SK-N-SH (cell line): ENCODE results near the gene PPP1R12C. TPM values are rescaled to one million over a fixed set of nuclear protein-coding genes. Genes with fewer than 3 reads are reported as not detected.

Experiments used
- CTCF ChIA-PET: fragments of 300-600, 350-600 bp; formaldehyde crosslinking; extraction: SDS; loops from one replicate; lab custom pipeline; 2021; lab: Yijun Ruan, JAX
- POLR2A ChIA-PET: fragments of 350-600 bp; sonication (Branson Sonifier 250); formaldehyde crosslinking; extraction: SDS; loops from one replicate; lab custom pipeline; 2020; ENCODE audit warnings: antibody characterized with exemption, inconsistent platforms; lab: Yijun Ruan, JAX
- DNase-seq: peaks from one replicate; pipeline ENCODE4 v3.0.0; 2012
- H2AFZ ChIP-seq: fragments of 200-600 bp; sonication (generic); 2 replicates; pipeline ENCODE4 v1.8.1; 2016; ENCODE audit warnings: antibody characterized with exemption, mild to moderate bottlenecking, low read depth
- H3F3A ChIP-seq: fragments of 200-600 bp; sonication (generic); replicated peaks from 2 replicates; pipeline ENCODE3; 2016; ENCODE audit warnings: antibody characterized with exemption, mild to moderate bottlenecking; ENCODE audit not compliant: insufficient read depth
- H3K27ac ChIP-seq, 2 experiments: fragments of 200-500 bp in 1 of 2; fragments of 200-600 bp in 1 of 2; sonication (Bioruptor generic) in 1 of 2; sonication (generic), shearing (Covaris generic) in 1 of 2; 2 replicates each; pipeline versions ENCODE4 v1.5.1 to v1.6.1; 2014 to 2016; ENCODE audit warnings: low read depth in 2 of 2, inconsistent platforms in 1 of 2, low read length in 1 of 2, mild to moderate bottlenecking in 1 of 2, mixed read lengths in 1 of 2
- H3K27me3 ChIP-seq: fragments of 200-600 bp; sonication (generic), shearing (Covaris generic); 2 replicates; pipeline ENCODE4 v1.6.1; 2016; ENCODE audit warnings: mixed run types; ENCODE audit not compliant: insufficient read depth
- H3K36me3 ChIP-seq, 2 experiments: fragments of 200-500 bp in 1 of 2; fragments of 200-600 bp in 1 of 2; sonication (Bioruptor generic) in 1 of 2; sonication (generic) in 1 of 2; replicated peaks in 1 of 2; 2 replicates each; pipeline versions ENCODE3 to v1.5.1; 2014 to 2016; ENCODE audit warnings: low read length in 1 of 2, mild to moderate bottlenecking in 1 of 2; ENCODE audit not compliant: insufficient read depth in 2 of 2, control insufficient read depth in 1 of 2
- H3K4me1 ChIP-seq, 2 experiments: fragments of 200-500 bp in 1 of 2; fragments of 200-600 bp in 1 of 2; sonication (Bioruptor generic) in 1 of 2; sonication (generic), shearing (Covaris generic) in 1 of 2; 2 replicates each; pipeline versions ENCODE4 v1.5.1 to v1.6.1; 2014 to 2016; ENCODE audit warnings: low read depth in 1 of 2, low read length in 1 of 2, mixed run types in 1 of 2; ENCODE audit not compliant: insufficient read depth in 2 of 2, control insufficient read depth in 1 of 2
- H3K4me2 ChIP-seq: fragments of 200-600 bp; sonication (generic), shearing (Covaris generic); 2 replicates; pipeline ENCODE4 v1.6.1; 2017; ENCODE audit warnings: mixed run types
- H3K4me3 ChIP-seq, 2 experiments: fragments of 200-500 bp in 1 of 2; fragments of 200-600 bp in 1 of 2; sonication (Bioruptor generic) in 1 of 2; sonication (generic), shearing (Covaris generic) in 1 of 2; 2 replicates each; pipeline versions ENCODE4 v1.5.1 to v1.8.1; 2014 to 2016; ENCODE audit warnings: low read depth in 2 of 2, inconsistent platforms in 1 of 2, low read length in 1 of 2, mild to moderate bottlenecking in 1 of 2, mixed read lengths in 1 of 2, moderate library complexity in 1 of 2
- H3K79me2 ChIP-seq: fragments of 200-600 bp; sonication (generic); 2 replicates; pipeline ENCODE4 v1.8.1; 2017; ENCODE audit warnings: mild to moderate bottlenecking; ENCODE audit not compliant: insufficient read depth
- H3K9ac ChIP-seq: fragments of 200-600 bp; sonication (generic); 2 replicates; pipeline ENCODE4 v1.6.1; 2017; ENCODE audit warnings: mixed run types
- H3K9me2 ChIP-seq: fragments of 200-600 bp; sonication (generic); 2 replicates; pipeline ENCODE4 v1.6.1; 2017; ENCODE audit warnings: mixed run types
- H3K9me3 ChIP-seq: fragments of 200-600 bp; sonication (generic); 2 replicates; pipeline ENCODE4 v1.6.1; 2017; ENCODE audit warnings: mixed run types, mild to moderate bottlenecking, moderate library complexity
- H4K20me1 ChIP-seq: fragments of 200-600 bp; sonication (generic); 2 replicates; pipeline ENCODE4 v1.6.1; 2017; ENCODE audit warnings: mild to moderate bottlenecking, mixed run types; ENCODE audit not compliant: insufficient read depth
- CHD2 ChIP-seq: fragments of 150-350 bp; IDR thresholded peaks from 2 replicates; pipeline ENCODE4 v1.6.1; 2018; ENCODE audit warnings: low read length; ENCODE audit not compliant: partially characterized antibody
- FOSL2 ChIP-seq: IDR thresholded peaks from 2 replicates; pipeline ENCODE4 v1.4.0; 2012; ENCODE audit warnings: low read depth, mild to moderate bottlenecking, moderate library complexity, borderline replicate concordance
- FOXM1 ChIP-seq: IDR thresholded peaks from 2 replicates; pipeline ENCODE4 v1.4.0; 2012; ENCODE audit warnings: low read depth, mild to moderate bottlenecking
- GABPA ChIP-seq: IDR thresholded peaks from 2 replicates; pipeline ENCODE4 v1.4.0; 2012; ENCODE audit warnings: low read depth, mild to moderate bottlenecking
- GATA2 ChIP-seq: sonication (generic); formaldehyde crosslinking; IDR thresholded peaks from 2 replicates; pipeline ENCODE4 v1.5.0; 2020; ENCODE audit warnings: mild to moderate bottlenecking, missing genetic modification reagents
- MAX ChIP-seq: IDR thresholded peaks from 2 replicates; pipeline ENCODE4 v1.4.0; 2012; ENCODE audit warnings: low read depth
- RAD21 ChIP-seq: IDR thresholded peaks from 2 replicates; pipeline ENCODE4 v1.6.1; 2012; ENCODE audit warnings: mild to moderate bottlenecking, low read length
- RXRA ChIP-seq: IDR thresholded peaks from 2 replicates; pipeline ENCODE4 v1.4.0; 2012; ENCODE audit warnings: low read depth, mild to moderate bottlenecking, borderline replicate concordance
- SMC3 ChIP-seq: IDR thresholded peaks from 2 replicates; pipeline ENCODE4 v1.6.1; 2012; ENCODE audit warnings: low read depth, low read length, improper control_type of control experiment
- TAF1 ChIP-seq: IDR thresholded peaks from 2 replicates; pipeline ENCODE4 v1.6.1; 2012; ENCODE audit warnings: low read depth, mild to moderate bottlenecking, low read length, moderate library complexity, borderline replicate concordance
- TCF12 ChIP-seq: IDR thresholded peaks from 2 replicates; pipeline ENCODE4 v1.4.0; 2012
- USF1 ChIP-seq: IDR thresholded peaks from 2 replicates; pipeline ENCODE4 v1.4.0; 2012; ENCODE audit warnings: low read depth, borderline replicate concordance
- YY1 ChIP-seq: IDR thresholded peaks from 2 replicates; pipeline ENCODE4 v1.4.0; 2012; ENCODE audit warnings: low read depth, mild to moderate bottlenecking
- WGBS: methylation state at CpG from one replicate; pipeline ENCODE4 v1.1.6; 2017; ENCODE audit warnings: low lambda C conversion rate; 5-methylcytosine and 5-hydroxymethylcytosine counted together
- polyA plus RNA-seq, 3 experiments: library from polyadenylated mRNA; depleted of rRNA; stranded (reverse); fragments of >200 nt; gene quantifications; 2 replicates each; pipeline ENCODE4 v1.2.3, GENCODE V29; 2012

Gene PPP1R12C
- polyA plus RNA-seq, 1 of the 3 experiments (the other 2 are of a cell fraction) = 83.9 TPM

- Histone ChIP-seq H3K79me2 (peaks cover 10% of the 10 kb centered on the region; the same call in 1 of the 2 replicates), H3K9me3 (no peaks in the 10 kb centered on the region), H3K27me3 (no peaks in the 10 kb centered on the region), H3K4me2 (no peak overlapping the region), H3K9ac (no peak overlapping the region), H3K9me2 (no peaks in the 10 kb centered on the region), H3K4me1 (no peaks in the 10 kb centered on the region; a peak in 1 of 4 replicates), H3K4me3 (no peak overlapping the region), H3K27ac (no peak overlapping the region), H2AFZ (no peak overlapping the region), H3K36me3 (peaks cover 12 to 30% of the 10 kb centered on the region in 2 experiments), H4K20me1 (no peaks in the 10 kb centered on the region), H3F3A (no peaks in the 10 kb centered on the region)
- no peak for DNase-seq
- ChIA-PET CTCF (no interaction called here), POLR2A (no interaction called here)
- 98% methylated on average over 9 of the region's 9 CpGs for WGBS
- TF ChIP-seq YY1 (no peak), FOSL2 (no peak), RXRA (no peak), TAF1 (no peak), CHD2 (no peak), GATA2 (CRISPR knock-in tag) (no peak), FOXM1 (no peak), SMC3 (no peak), MAX (no peak)
Measured at GRCh38 chr19:55056827-55057226, 60.6 kb downstream of the PPP1R12C start.

GRCh38 chr19:55053735-55054134 lies 63.7 kb downstream of the PPP1R12C start:
- no peaks in the 10 kb centered on the region for H3K4me1 ChIP-seq
- H3K36me3 ChIP-seq = peaks cover 20 to 30% of the 10 kb centered on the region in 2 experiments
- H3K79me2 ChIP-seq = no peaks in the 10 kb centered on the region
- H2AFZ ChIP-seq = no peak overlapping the region
- 95% methylated on average over 7 of the region's 7 CpGs for WGBS
- H3K4me2 ChIP-seq = no peak overlapping the region
- CTCF ChIA-PET = no interaction called here
- H3K9me3 ChIP-seq = no peaks in the 10 kb centered on the region
- H3K9me2 ChIP-seq = no peaks in the 10 kb centered on the region
- DNase-seq = no peak
- TF ChIP-seq TCF12 = no peak
- no peak for TF ChIP-seq RAD21
- no peak for TF ChIP-seq GABPA
- no peak for TF ChIP-seq CHD2
- no peak for TF ChIP-seq USF1
- H3F3A ChIP-seq = no peaks in the 10 kb centered on the region
- H3K27ac ChIP-seq = no peak overlapping the region
- H3K27me3 ChIP-seq = no peaks in the 10 kb centered on the region
- H3K9ac ChIP-seq = no peak overlapping the region
- no peaks in the 10 kb centered on the region for H4K20me1 ChIP-seq
- POLR2A ChIA-PET = no interaction called here
- H3K4me3 ChIP-seq = no peak overlapping the region
